Urinary bladder (tissue), 4 donors: Measurements from ENCODE around the gene TBX10. TPM values are rescaled to one million over a fixed set of nuclear protein-coding genes. Genes with fewer than 3 reads are reported as not detected.

Source experiments
- DNase-seq: peaks from one replicate; pipeline ENCODE4 v3.0.0-alpha.2; 2015; ENCODE audit errors: extremely low spot score
- H3K27ac ChIP-seq: one replicate; pipeline ENCODE4 v1.5.1; 2013; ENCODE audit warnings: low read depth, mild to moderate bottlenecking, moderate library complexity
- H3K36me3 ChIP-seq: one replicate; pipeline ENCODE4 v1.6.1; 2013; ENCODE audit warnings: mild to moderate bottlenecking, moderate library complexity; ENCODE audit not compliant: insufficient read depth
- H3K4me1 ChIP-seq: one replicate; pipeline ENCODE4 v1.6.1; 2013; ENCODE audit warnings: mild to moderate bottlenecking, moderate library complexity; ENCODE audit not compliant: insufficient read depth
- H3K4me3 ChIP-seq: one replicate; pipeline ENCODE4 v1.5.1; 2013; ENCODE audit warnings: low read depth, low read length
- WGBS: extraction: QIAGEN DNeasy Blood & Tissue Kit; methylation state at CpG from one replicate; pipeline ENCODE4 v1.1.7; 2013; 5-methylcytosine and 5-hydroxymethylcytosine counted together
- polyA plus RNA-seq: library from polyadenylated mRNA; stranded (reverse); fragments of 200-250 nt; gene quantifications from one replicate; pipeline ENCODE4 v1.2.3, GENCODE V29; 2013
- small RNA-seq: library from RNA; depleted of rRNA; stranded (forward); fragments of <200 nt; gene quantifications from one replicate; pipeline ENCODE3, GENCODE V24; 2014
- total RNA-seq: library from RNA; depleted of rRNA; stranded (reverse); fragments of >200 nt; gene quantifications from one replicate; pipeline ENCODE4 v1.2.3, GENCODE V29; 2014
- donor health status: healthy with polysubstance abuse.
- donor health status: healthy.

Gene TBX10
- total and polyA plus RNA-seq, 2 donors, result not detected

DNA sequence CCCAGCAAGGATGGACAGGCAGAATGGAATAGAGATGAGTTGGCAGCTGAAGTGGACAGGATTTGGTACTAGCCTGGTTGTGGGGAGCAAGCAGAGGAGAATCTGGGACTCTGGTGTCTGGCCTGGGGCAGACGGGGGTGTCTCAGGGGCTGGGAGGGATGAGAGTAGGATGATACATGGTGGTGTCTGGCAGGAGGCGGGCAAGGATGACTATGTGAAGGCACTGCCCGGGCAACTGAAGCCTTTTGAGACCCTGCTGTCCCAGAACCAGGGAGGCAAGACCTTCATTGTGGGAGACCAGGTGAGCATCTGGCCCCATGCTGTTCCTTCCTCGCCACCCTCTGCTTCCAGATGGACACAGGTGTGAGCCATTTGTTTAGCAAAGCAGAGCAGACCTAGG lies 53.7 kb downstream of the TBX10 start:
- no peak for DNase-seq
- Histone ChIP-seq H3K4me1 (no peaks in the 10 kb centered on the region), H3K36me3 (peaks cover 4% of the 10 kb centered on the region), H3K4me3 (no peak overlapping the region), H3K27ac (no peak overlapping the region)
- WGBS, result 94% methylated on average over 4 of the region's 4 CpGs

DNA sequence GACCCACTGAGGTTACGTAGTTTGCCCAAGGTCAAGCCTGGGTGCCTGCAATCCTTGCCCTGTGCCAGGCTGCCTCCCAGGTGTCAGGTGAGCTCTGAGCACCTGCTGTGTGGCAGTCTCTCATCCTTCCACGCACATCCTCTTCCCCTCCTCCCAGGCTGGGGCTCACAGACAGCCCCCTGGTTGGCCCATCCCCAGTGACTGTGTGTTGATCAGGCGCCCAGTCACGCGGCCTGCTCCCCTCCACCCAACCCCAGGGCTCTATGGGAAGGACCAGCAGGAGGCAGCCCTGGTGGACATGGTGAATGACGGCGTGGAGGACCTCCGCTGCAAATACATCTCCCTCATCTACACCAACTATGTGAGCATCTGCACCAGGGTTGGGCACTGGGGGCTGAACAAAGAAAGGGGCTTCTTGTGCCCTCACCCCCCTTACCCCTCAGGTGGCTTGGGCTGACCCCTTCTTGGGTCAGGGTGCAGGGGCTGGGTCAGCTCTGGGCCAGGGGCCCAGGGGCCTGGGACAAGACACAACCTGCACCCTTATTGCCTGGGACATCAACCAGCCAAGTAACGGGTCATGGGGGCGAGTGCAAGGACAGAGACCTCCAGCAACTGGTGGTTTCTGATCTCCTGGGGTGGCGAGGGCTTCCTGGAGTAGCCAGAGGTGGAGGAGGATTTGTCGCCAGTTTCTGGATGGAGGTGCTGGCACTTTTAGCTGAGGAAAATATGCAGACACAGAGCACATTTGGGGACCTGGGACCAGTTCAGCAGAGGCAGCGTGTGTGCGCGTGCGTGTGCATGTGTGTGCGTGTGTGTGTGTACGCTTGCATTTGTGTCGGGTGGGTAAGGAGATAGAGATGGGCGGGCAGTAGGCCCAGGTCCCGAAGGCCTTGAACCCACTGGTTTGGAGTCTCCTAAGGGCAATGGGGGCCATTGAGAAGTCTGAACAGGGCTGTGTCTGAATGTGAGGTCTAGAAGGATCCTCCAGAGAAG lies 54.4 kb downstream of the TBX10 start:
- H3K27ac ChIP-seq, result peak overlapping the region; percentile 98
- no peaks in the 10 kb centered on the region for H3K4me1 ChIP-seq
- WGBS, result 79% methylated on average over 21 of the region's 21 CpGs
- peak overlapping the region; percentile 73 for H3K4me3 ChIP-seq
- no peak for DNase-seq
- peaks cover 4% of the 10 kb centered on the region for H3K36me3 ChIP-seq

DNA sequence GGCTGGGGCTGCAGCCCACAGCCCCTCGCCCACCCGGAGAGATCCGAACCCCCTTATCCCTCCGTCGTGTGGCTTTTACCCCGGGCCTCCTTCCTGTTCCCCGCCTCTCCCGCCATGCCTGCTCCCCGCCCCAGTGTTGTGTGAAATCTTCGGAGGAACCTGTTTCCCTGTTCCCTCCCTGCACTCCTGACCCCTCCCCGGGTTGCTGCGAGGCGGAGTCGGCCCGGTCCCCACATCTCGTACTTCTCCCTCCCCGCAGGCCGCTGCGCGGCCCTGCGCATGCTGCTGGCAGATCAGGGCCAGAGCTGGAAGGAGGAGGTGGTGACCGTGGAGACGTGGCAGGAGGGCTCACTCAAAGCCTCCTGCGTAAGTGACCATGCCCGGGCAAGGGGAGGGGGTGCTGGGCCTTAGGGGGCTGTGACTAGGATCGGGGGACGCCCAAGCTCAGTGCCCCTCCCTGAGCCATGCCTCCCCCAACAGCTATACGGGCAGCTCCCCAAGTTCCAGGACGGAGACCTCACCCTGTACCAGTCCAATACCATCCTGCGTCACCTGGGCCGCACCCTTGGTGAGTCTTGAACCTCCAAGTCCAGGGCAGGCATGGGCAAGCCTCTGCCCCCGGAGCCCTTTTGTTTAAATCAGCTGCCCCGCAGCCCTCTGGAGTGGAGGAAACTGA lies 55.2 kb downstream of the TBX10 start:
- H3K27ac ChIP-seq, result peak overlapping the region; percentile 98
- no peaks in the 10 kb centered on the region for H3K4me1 ChIP-seq
- WGBS, result 13% methylated on average over 33 of the region's 33 CpGs
- DNase-seq, result peak; percentile 63
- peak overlapping the region; percentile 73 for H3K4me3 ChIP-seq
- peaks cover 4% of the 10 kb centered on the region for H3K36me3 ChIP-seq

DNA sequence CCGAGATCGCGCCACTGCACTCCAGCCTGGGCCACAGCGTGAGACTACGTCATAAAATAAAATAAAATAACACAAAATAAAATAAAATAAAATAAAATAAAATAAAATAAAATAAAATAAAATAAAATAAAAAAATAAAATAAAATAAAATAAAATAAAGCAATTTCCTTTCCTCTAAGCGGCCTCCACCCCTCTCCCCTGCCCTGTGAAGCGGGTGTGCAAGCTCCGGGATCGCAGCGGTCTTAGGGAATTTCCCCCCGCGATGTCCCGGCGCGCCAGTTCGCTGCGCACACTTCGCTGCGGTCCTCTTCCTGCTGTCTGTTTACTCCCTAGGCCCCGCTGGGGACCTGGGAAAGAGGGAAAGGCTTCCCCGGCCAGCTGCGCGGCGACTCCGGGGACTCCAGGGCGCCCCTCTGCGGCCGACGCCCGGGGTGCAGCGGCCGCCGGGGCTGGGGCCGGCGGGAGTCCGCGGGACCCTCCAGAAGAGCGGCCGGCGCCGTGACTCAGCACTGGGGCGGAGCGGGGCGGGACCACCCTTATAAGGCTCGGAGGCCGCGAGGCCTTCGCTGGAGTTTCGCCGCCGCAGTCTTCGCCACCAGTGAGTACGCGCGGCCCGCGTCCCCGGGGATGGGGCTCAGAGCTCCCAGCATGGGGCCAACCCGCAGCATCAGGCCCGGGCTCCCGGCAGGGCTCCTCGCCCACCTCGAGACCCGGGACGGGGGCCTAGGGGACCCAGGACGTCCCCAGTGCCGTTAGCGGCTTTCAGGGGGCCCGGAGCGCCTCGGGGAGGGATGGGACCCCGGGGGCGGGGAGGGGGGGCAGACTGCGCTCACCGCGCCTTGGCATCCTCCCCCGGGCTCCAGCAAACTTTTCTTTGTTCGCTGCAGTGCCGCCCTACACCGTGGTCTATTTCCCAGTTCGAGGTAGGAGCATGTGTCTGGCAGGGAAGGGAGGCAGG lies 56.0 kb downstream of the TBX10 start, which contains the start of gene GSTP1:
TSS of gene GSTP1 (plus strand) at position 566 of the 958 bp plus-strand sequence. CDS start at position 598, 32 bp downstream.
- Histone ChIP-seq H3K4me3 (peak within 1 kb of the TSS; percentile 73), H3K27ac (peak within 1 kb of the TSS; percentile 98), H3K4me1 (no peaks in the 10 kb centered on the region), H3K36me3 (peaks cover 4% of the 10 kb centered on the region)
- peak; percentile 79 for DNase-seq
- WGBS, result 1% methylated on average over 81 of the region's 81 CpGs

DNA sequence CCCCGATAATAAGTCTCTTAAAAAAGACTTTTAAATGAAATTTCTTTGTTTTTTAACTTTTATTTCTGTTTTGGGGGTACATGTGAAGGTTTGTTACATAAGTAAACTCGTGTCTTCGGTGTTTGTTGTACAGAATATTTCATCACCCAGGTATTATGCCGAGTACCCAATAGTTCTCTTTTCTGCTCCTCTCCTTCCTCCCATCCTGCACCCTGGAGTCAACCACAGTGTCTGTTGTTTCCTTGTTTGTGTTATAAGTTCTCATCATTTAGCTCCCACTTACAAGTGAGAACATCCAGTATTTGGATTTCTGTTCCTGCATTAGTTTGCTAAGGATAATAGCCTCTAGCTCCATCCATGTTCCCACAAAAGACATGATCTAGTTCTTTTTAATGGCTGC lies 57.6 kb downstream of the TBX10 start:
- Histone ChIP-seq H3K36me3 (peaks cover 4% of the 10 kb centered on the region), H3K4me3 (no peak overlapping the region), H3K4me1 (no peaks in the 10 kb centered on the region), H3K27ac (no peak overlapping the region)
- DNase-seq, result no peak
- WGBS, result 77% methylated on average over 4 of the region's 4 CpGs

DNA sequence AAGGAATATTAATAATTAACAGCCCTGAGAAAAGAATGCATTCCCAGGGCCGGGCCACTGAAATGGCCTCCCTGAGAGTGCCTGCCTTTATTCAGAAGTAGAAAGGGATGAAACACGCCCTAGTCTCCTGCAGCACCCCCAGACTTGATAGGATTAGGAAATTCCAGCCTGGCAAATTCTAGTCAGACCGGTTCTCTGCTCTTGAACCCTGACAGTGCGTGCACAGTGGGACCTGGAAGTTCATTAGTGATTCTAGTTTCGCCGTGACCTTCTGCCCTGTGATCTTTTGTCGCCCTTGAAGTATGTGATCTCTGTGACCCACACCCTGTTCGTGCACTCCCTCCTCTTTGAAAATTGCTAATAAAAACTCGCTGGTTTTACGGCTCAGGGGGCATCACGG lies 58.1 kb downstream of the TBX10 start:
- H3K36me3 ChIP-seq, result peaks cover 4% of the 10 kb centered on the region
- WGBS, result 44% methylated on average over 11 of the region's 11 CpGs
- no peaks in the 10 kb centered on the region for H3K4me1 ChIP-seq
- no peak for DNase-seq
- H3K4me3 ChIP-seq, result no peak overlapping the region
- H3K27ac ChIP-seq, result no peak overlapping the region

Small RNA genes lying within 50 kb of the gene (small RNA-seq; reads per million reads assigned to genes)
- gene AP003385.3 (not detected), gene RPL37P2 (0.59 reads per million, percentile 55 among the genes with 10 or more reads in this experiment)

Other genes with a start within 250 kb of the TBX10 start
- 7.5 TPM for gene RAD9A, start 247.8 kb downstream of the TBX10 start, total RNA-seq
- 16.9 TPM for gene RAD9A, start 247.8 kb downstream of the TBX10 start, polyA plus RNA-seq
- gene PPP1CA, start 237.9 kb downstream of the TBX10 start, total RNA-seq, result 70.6 TPM
- gene PPP1CA, start 237.9 kb downstream of the TBX10 start, polyA plus RNA-seq, result 85.9 TPM
- 0.42 TPM for gene TBC1D10C, start 235.7 kb downstream of the TBX10 start, total RNA-seq
- 2.6 TPM for gene TBC1D10C, start 235.7 kb downstream of the TBX10 start, polyA plus RNA-seq
- gene CARNS1, start 224.1 kb downstream of the TBX10 start, total RNA-seq, result 0.63 TPM
- gene CARNS1, start 224.1 kb downstream of the TBX10 start, polyA plus RNA-seq, result 0.76 TPM
- 19.8 TPM for gene RPS6KB2, start 211.3 kb downstream of the TBX10 start, total RNA-seq
- 41.2 TPM for gene RPS6KB2, start 211.3 kb downstream of the TBX10 start, polyA plus RNA-seq
- 1.2 TPM for gene PTPRCAP, start 202.1 kb downstream of the TBX10 start, total RNA-seq
- gene PTPRCAP, start 202.1 kb downstream of the TBX10 start, polyA plus RNA-seq, result 5.2 TPM
- gene CORO1B, start 196.3 kb downstream of the TBX10 start, total RNA-seq, result 31.0 TPM
- gene CORO1B, start 196.3 kb downstream of the TBX10 start, polyA plus RNA-seq, result 99.3 TPM
- not detected for gene GPR152, start 187.0 kb downstream of the TBX10 start, total RNA-seq
- gene GPR152, start 187.0 kb downstream of the TBX10 start, polyA plus RNA-seq, result not detected
- gene CABP4, start 184.4 kb downstream of the TBX10 start, total RNA-seq, result 0.26 TPM
- 0.96 TPM for gene CABP4, start 184.4 kb downstream of the TBX10 start, polyA plus RNA-seq
- gene TMEM134, start 170.5 kb downstream of the TBX10 start, total RNA-seq, result 20.4 TPM
- 80.2 TPM for gene TMEM134, start 170.5 kb downstream of the TBX10 start, polyA plus RNA-seq
- 42.9 TPM for gene AIP, start 156.7 kb downstream of the TBX10 start, total RNA-seq
- gene AIP, start 156.7 kb downstream of the TBX10 start, polyA plus RNA-seq, result 135 TPM
- gene PITPNM1, start 134.4 kb downstream of the TBX10 start, total RNA-seq, result 12.6 TPM
- gene PITPNM1, start 134.4 kb downstream of the TBX10 start, polyA plus RNA-seq, result 18.5 TPM
- gene CDK2AP2, start 131.6 kb downstream of the TBX10 start, total RNA-seq, result 5.9 TPM
- gene CDK2AP2, start 131.6 kb downstream of the TBX10 start, polyA plus RNA-seq, result 75.8 TPM
- not detected for gene CABP2, start 116.3 kb downstream of the TBX10 start, total RNA-seq
- gene CABP2, start 116.3 kb downstream of the TBX10 start, polyA plus RNA-seq, result not detected
- 299 TPM for gene GSTP1, start 56.0 kb downstream of the TBX10 start, total RNA-seq
- gene GSTP1, start 56.0 kb downstream of the TBX10 start, polyA plus RNA-seq, result 679 TPM
- gene NDUFV1, start 32.8 kb downstream of the TBX10 start, total RNA-seq, result 103 TPM
- 161 TPM for gene NDUFV1, start 32.8 kb downstream of the TBX10 start, polyA plus RNA-seq
- 3.0 TPM for gene NUDT8, start 9.8 kb downstream of the TBX10 start, total RNA-seq
- gene NUDT8, start 9.8 kb downstream of the TBX10 start, polyA plus RNA-seq, result 5.8 TPM
- not detected for gene ACY3, start 11.0 kb upstream of the TBX10 start, total RNA-seq
- gene ACY3, start 11.0 kb upstream of the TBX10 start, polyA plus RNA-seq, result not detected
- gene ALDH3B2, start 34.9 kb upstream of the TBX10 start, total RNA-seq, result 2.6 TPM
- gene ALDH3B2, start 34.9 kb upstream of the TBX10 start, polyA plus RNA-seq, result 1.7 TPM